ENCODE data around the gene QPRT.
A peak's percentile ranks its signal among the peaks of the same experiment; 100 is the strongest.
"Not testable (repeated sequence)": the region's sequence is repeated elsewhere in the genome, so short reads cannot be mapped to it uniquely, and the experiment has no call there.

QPRT gene

GRCh38 chr16:29734786-29735185 lies 55.8 kb downstream of the QPRT start:
- no peak for DNase-seq
- H3K36me3 ChIP-seq = no peaks in the 10 kb centered on the region
- no peaks in the 10 kb centered on the region for H3K4me1 ChIP-seq
- no peak for TF ChIP-seq CTCF (IDR thresholded peaks at IDR 0.05; ENCODE audit: low read depth, low read length)
- no peaks in the 10 kb centered on the region; the same call in 1 of the 2 replicates for H3K9me3 ChIP-seq
- H3K27me3 ChIP-seq = no peaks in the 10 kb centered on the region
- no peak overlapping the region for H3K4me3 ChIP-seq (ENCODE audit: low read depth, low read length)

DNA sequence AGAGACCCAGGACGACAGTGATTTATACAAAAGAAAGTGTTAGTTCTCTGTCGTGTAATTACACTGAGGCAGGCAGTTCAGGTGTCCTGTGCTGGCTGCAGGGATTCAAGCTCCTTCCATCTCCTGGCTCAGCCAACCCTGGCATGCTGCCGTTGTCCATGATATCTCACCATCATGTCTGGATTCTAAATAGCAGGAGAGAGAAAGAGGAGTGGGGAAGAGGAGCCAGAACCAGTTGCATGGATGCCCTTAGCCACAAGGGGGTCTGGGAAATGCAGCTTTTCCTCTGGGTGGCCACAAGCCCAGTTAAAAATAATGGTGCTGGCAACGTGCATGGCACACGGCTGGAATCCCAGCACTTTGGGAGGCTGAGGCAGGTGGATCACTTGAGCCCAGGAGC lies 57.1 kb downstream of the QPRT start:
- Histone ChIP-seq H3K4me1 (no peaks in the 10 kb centered on the region), H3K9me3 (no peaks in the 10 kb centered on the region; the same call in 1 of the 2 replicates), H3K36me3 (no peaks in the 10 kb centered on the region), H3K27me3 (no peaks in the 10 kb centered on the region), H3K4me3 (ENCODE audit: low read depth, low read length) (no peak overlapping the region)
- TF ChIP-seq CTCF (IDR thresholded peaks at IDR 0.05; ENCODE audit: low read depth, low read length) = peak; percentile 65
- DNase-seq = peak; percentile 61

DNA sequence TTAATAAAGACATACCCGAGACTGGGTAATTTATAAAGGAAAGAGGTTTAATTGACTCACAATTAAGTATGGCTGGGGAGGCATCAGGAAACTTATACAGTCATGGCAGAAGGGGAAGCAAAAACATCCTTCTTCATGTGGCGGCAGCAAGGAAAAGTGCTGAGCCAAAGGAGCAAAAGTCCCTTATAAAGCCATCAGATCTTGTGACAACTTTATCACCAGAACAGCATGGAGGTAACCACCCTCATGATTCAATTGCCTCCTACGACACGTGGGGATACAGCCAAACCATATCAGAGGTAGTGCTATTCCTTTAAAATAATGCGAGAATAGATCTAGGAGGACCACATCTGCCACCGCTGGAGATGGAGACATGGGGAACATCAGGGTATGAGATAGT lies 57.8 kb downstream of the QPRT start:
- no peak for TF ChIP-seq CTCF (IDR thresholded peaks at IDR 0.05; ENCODE audit: low read depth, low read length)
- H3K4me3 ChIP-seq (ENCODE audit: low read depth, low read length) = no peak overlapping the region
- H3K4me1 ChIP-seq = no peaks in the 10 kb centered on the region
- H3K36me3 ChIP-seq = no peaks in the 10 kb centered on the region
- no peaks in the 10 kb centered on the region for H3K27me3 ChIP-seq
- H3K9me3 ChIP-seq = no peaks in the 10 kb centered on the region; the same call in 1 of the 2 replicates
- no peak for DNase-seq

DNA sequence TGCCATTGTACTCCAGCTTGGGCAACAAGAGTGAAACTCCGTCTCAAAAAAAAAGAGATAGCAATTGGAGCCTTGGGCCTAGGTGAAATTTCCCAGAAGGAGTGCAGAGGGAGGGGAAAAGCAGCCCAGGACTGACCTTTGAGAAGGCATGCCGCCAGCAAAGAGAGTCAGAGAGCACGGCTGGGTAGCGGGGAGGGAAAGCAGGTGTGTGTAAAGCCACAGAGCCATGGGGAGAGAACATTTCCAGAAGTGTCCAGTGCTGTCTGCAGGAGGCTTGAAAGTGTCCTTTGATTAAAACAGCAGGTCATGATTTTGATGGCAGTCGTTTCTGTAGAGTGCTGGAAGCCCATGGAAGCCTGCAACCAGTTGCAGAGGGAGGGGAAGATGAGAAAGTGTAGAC lies 58.7 kb downstream of the QPRT start:
- Histone ChIP-seq H3K36me3 (no peaks in the 10 kb centered on the region), H3K9me3 (no peaks in the 10 kb centered on the region; the same call in 1 of the 2 replicates), H3K4me1 (no peaks in the 10 kb centered on the region), H3K27me3 (no peaks in the 10 kb centered on the region), H3K4me3 (ENCODE audit: low read depth, low read length) (no peak overlapping the region)
- DNase-seq = no peak
- TF ChIP-seq CTCF (IDR thresholded peaks at IDR 0.05; ENCODE audit: low read depth, low read length) = no peak

DNA sequence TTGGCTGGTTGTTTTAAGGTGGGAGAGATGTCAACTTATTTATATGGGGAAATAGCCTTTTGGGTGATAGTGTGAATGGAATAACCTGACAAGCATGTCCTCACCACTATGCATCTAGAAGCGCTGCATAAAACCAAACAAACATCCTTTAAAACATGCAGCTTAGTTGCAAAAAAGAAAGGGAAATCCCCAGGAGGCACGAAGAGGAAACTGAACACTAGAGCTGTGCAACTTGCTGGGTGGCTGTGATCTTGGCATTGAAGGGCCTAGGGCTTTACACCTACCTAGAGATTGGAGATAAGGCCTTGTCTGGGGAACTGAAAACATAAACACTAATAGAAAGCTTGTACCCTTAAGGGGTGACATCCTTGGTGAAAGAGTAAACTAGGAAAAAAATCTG lies 59.5 kb downstream of the QPRT start:
- H3K9me3 ChIP-seq = no peaks in the 10 kb centered on the region; the same call in 1 of the 2 replicates
- H3K27me3 ChIP-seq = no peaks in the 10 kb centered on the region
- H3K4me1 ChIP-seq = no peaks in the 10 kb centered on the region
- H3K4me3 ChIP-seq (ENCODE audit: low read depth, low read length) = no peak overlapping the region
- DNase-seq = no peak
- no peaks in the 10 kb centered on the region for H3K36me3 ChIP-seq
- TF ChIP-seq CTCF (IDR thresholded peaks at IDR 0.05; ENCODE audit: low read depth, low read length) = no peak

GRCh38 chr16:29739927-29740629 lies 61.1 kb downstream of the QPRT start:
- not testable (repeated sequence) for H3K4me1 ChIP-seq; H3K27me3 ChIP-seq; H3K36me3 ChIP-seq; DNase-seq; H3K9me3 ChIP-seq; H3K4me3 ChIP-seq (ENCODE audit: low read depth, low read length)

DNA sequence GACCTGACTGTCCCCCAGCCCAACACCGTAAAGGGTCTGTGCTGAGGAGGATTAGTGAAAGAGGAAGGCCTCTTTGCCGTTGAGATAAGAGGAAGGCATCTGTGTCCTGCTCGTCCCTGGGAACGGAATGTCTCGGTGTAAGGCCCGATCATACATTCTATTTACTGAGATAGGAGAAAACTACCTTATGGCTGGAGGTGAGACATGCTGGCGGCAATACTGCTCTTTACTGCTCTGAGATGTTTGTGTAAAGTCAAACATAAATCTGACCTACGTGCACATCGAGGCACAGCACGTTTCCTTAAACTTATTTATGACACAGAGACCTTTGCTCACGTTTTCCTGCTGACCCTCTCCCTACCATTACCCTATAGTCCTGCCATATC lies 61.6 kb downstream of the QPRT start:
- not testable (repeated sequence) for H3K9me3 ChIP-seq; H3K4me3 ChIP-seq (ENCODE audit: low read depth, low read length); H3K27me3 ChIP-seq; H3K36me3 ChIP-seq; DNase-seq; H3K4me1 ChIP-seq
